ENCODE results near the gene GAGE12G.
"Not testable (repeated sequence)": the region's sequence is repeated elsewhere in the genome, so short reads cannot be mapped to it uniquely, and the experiment has no call there.

The GAGE12G gene

GRCh38 chrX:49570100-49570499, at the start of gene GAGE12G:
Gene GAGE12G (plus strand): TSS chrX:49570400. CDS start chrX:49571555, 1,155 bp downstream.
- not testable (repeated sequence) for DNase-seq

- not testable (repeated sequence) for DNase-seq
Observed at GRCh38 chrX:49531877-49532276, 38.3 kb upstream of the GAGE12G start, which contains the start of gene GAGE12C. Gene GAGE12C (plus strand): TSS chrX:49532177. CDS start chrX:49533332, 1,155 bp downstream.

- DNase-seq = not testable (repeated sequence)
Observed at GRCh38 chrX:49541433-49541832, 28.8 kb upstream of the GAGE12G start, which contains the start of gene GAGE12D. Gene GAGE12D (plus strand): TSS chrX:49541733. CDS start chrX:49542888, 1,155 bp downstream.

- not testable (repeated sequence) for DNase-seq
Observed at GRCh38 chrX:49550989-49551388, 19.2 kb upstream of the GAGE12G start, which contains the start of gene GAGE12E. Gene GAGE12E (plus strand): TSS chrX:49551289. CDS start chrX:49552444, 1,155 bp downstream.

- not testable (repeated sequence) for DNase-seq
Observed at GRCh38 chrX:49560542-49560941, 9.7 kb upstream of the GAGE12G start, which contains the start of gene GAGE12F. Gene GAGE12F (plus strand): TSS chrX:49560842. CDS start chrX:49561997, 1,155 bp downstream.

GRCh38 chrX:49568728-49569127, 1.5 kb upstream of the GAGE12G start:
- DNase-seq = not testable (repeated sequence)

- DNase-seq = not testable (repeated sequence)
Observed at GRCh38 chrX:49569152-49569551, 1.0 kb upstream of the GAGE12G start.

- DNase-seq = not testable (repeated sequence)
Observed at GRCh38 chrX:49579649-49580048, 9.4 kb downstream of the GAGE12G start, which contains the start of gene GAGE12H. Gene GAGE12H (plus strand): TSS chrX:49579949. CDS start chrX:49581104, 1,155 bp downstream.

GRCh38 chrX:49589196-49589595, 19.0 kb downstream of the GAGE12G start, which contains the start of gene GAGE2A:
Gene GAGE2A (plus strand): TSS chrX:49589496. CDS start chrX:49590651, 1,155 bp downstream.
- not testable (repeated sequence) for DNase-seq

GRCh38 chrX:49589769-49590478, 19.7 kb downstream of the GAGE12G start:
- DNase-seq = not testable (repeated sequence)

- DNase-seq = not testable (repeated sequence)
Observed at GRCh38 chrX:49590488-49590887, 20.3 kb downstream of the GAGE12G start.

- not testable (repeated sequence) for DNase-seq
Observed at GRCh38 chrX:49598720-49599119, 28.5 kb downstream of the GAGE12G start, which contains the start of gene GAGE1. Gene GAGE1 (plus strand): TSS chrX:49599020. CDS start chrX:49600175, 1,155 bp downstream.

GRCh38 chrX:49610718-49611310, 40.6 kb downstream of the GAGE12G start:
- no peak for DNase-seq

- no peak for DNase-seq
Observed at GRCh38 chrX:49618574-49618973, 48.4 kb downstream of the GAGE12G start.

Data from GDM1 (cell line).